OCI-LY1 (cell line): Measurements from ENCODE around the gene BASP1.
"Not testable (repeated sequence)": the region's sequence is repeated elsewhere in the genome, so short reads cannot be mapped to it uniquely, and the experiment has no call there.

Source experiments
- H2AFZ ChIP-seq: fragments of 200-600 bp; sonication (generic), shearing (Covaris generic); 2 replicates; pipeline ENCODE4 v1.6.0; 2014; ENCODE audit warnings: antibody characterized with exemption, mild to moderate bottlenecking, low read length
- H3F3A ChIP-seq: fragments of 200-600 bp; sonication (generic), shearing (Covaris generic); 2 replicates; pipeline ENCODE4 v1.6.0; 2014; ENCODE audit warnings: mild to moderate bottlenecking, antibody characterized with exemption, low read length, moderate library complexity; ENCODE audit not compliant: insufficient read depth
- H3K27ac ChIP-seq: fragments of 200-600 bp; sonication (generic); 2 replicates; pipeline ENCODE4 v1.5.1; 2014; ENCODE audit warnings: low read length, mixed run types, mild to moderate bottlenecking, low read depth; ENCODE audit not compliant: poor library complexity, severe bottlenecking
- H3K27me3 ChIP-seq: fragments of 200-600 bp; sonication (generic); 2 replicates; pipeline ENCODE4 v1.6.0; 2014; ENCODE audit warnings: antibody characterized with exemption, mild to moderate bottlenecking, low read length, moderate library complexity; ENCODE audit not compliant: insufficient read depth
- H3K36me3 ChIP-seq: fragments of 200-600 bp; sonication (generic); 2 replicates; pipeline ENCODE4 v1.6.1; 2014; ENCODE audit warnings: mild to moderate bottlenecking, antibody characterized with exemption, low read length, moderate library complexity, mixed read lengths; ENCODE audit not compliant: insufficient read depth
- H3K4me1 ChIP-seq: fragments of 200-600 bp; sonication (generic); 2 replicates; pipeline ENCODE4 v1.5.1; 2014; ENCODE audit warnings: mild to moderate bottlenecking, low read length, moderate library complexity; ENCODE audit not compliant: insufficient read depth, severe bottlenecking
- H3K4me2 ChIP-seq: fragments of 200-600 bp; sonication (generic), shearing (Covaris generic); 2 replicates; pipeline ENCODE4 v1.6.1; 2014; ENCODE audit warnings: low read length
- H3K4me3 ChIP-seq: fragments of 200-600 bp; sonication (generic); 2 replicates; pipeline ENCODE4 v1.5.1; 2014; ENCODE audit warnings: low read length, low read depth, mild to moderate bottlenecking, mixed read lengths; ENCODE audit not compliant: poor library complexity, severe bottlenecking
- H3K79me2 ChIP-seq: fragments of 200-600 bp; shearing (Covaris generic); 2 replicates; pipeline ENCODE4 v1.6.1; 2016; ENCODE audit warnings: mixed run types, low read length, mixed read lengths; ENCODE audit not compliant: insufficient read depth
- H3K9ac ChIP-seq: fragments of 200-600 bp; sonication (generic), shearing (Covaris generic); 2 replicates; pipeline ENCODE4 v1.6.1; 2014; ENCODE audit warnings: mild to moderate bottlenecking, low read length, mixed read lengths
- H3K9me2 ChIP-seq: fragments of 200-600 bp; sonication (generic), shearing (Covaris generic); 2 replicates; pipeline ENCODE4 v1.6.1; 2014; ENCODE audit warnings: low read depth, mild to moderate bottlenecking, low read length, mixed read lengths
- H3K9me3 ChIP-seq: fragments of 200-600 bp; shearing (Covaris generic); 2 replicates; pipeline ENCODE4 v1.6.1; 2014; ENCODE audit warnings: low read length, mixed read lengths
- H4K20me1 ChIP-seq: fragments of 200-600 bp; sonication (generic), shearing (Covaris generic); 2 replicates; pipeline ENCODE4 v1.6.0; 2016; ENCODE audit warnings: mild to moderate bottlenecking, low read length; ENCODE audit not compliant: insufficient read depth
- CTCF ChIP-seq: fragments of 200-600 bp; sonication (generic), shearing (Covaris generic); IDR thresholded peaks from 2 replicates; pipeline ENCODE4 v1.5.1; 2017; ENCODE audit warnings: mild to moderate bottlenecking, antibody characterized with exemption, low read length, moderate library complexity, mixed read lengths
- EZH2 ChIP-seq: fragments of 200-600 bp; sonication (generic), shearing (Covaris generic); IDR thresholded peaks from 2 replicates; pipeline ENCODE4 v1.8.0; 2017; ENCODE audit warnings: borderline replicate concordance, mixed run types, mild to moderate bottlenecking, antibody characterized with exemption, low read length, moderate library complexity, mixed read lengths

The BASP1 gene

GRCh38 chr5:17190242-17190778, 27.1 kb upstream of the BASP1 start:
- Histone ChIP-seq H3K4me2 (no peak overlapping the region), H3K4me3 (no peak overlapping the region), H3K9ac (no peak overlapping the region), H3K27me3 (no peaks in the 10 kb centered on the region), H3F3A (no peaks in the 10 kb centered on the region), H2AFZ (no peak overlapping the region), H4K20me1 (no peaks in the 10 kb centered on the region), H3K9me2 (no peaks in the 10 kb centered on the region), H3K36me3 (no peaks in the 10 kb centered on the region), H3K79me2 (no peaks in the 10 kb centered on the region), H3K4me1 (no peaks in the 10 kb centered on the region), H3K27ac (no peak overlapping the region), H3K9me3 (no peaks in the 10 kb centered on the region)
- TF ChIP-seq CTCF (peak; percentile 90), EZH2 (no peak)

- Histone ChIP-seq H3K9me3 (no peaks in the 10 kb centered on the region), H3K27ac (no peak overlapping the region), H3F3A (no peaks in the 10 kb centered on the region), H4K20me1 (no peaks in the 10 kb centered on the region), H3K4me1 (no peaks in the 10 kb centered on the region), H3K27me3 (no peaks in the 10 kb centered on the region), H3K4me3 (no peak overlapping the region), H3K9me2 (no peaks in the 10 kb centered on the region), H3K4me2 (no peak overlapping the region), H3K9ac (no peak overlapping the region), H3K36me3 (no peaks in the 10 kb centered on the region), H3K79me2 (no peaks in the 10 kb centered on the region), H2AFZ (no peak overlapping the region)
- TF ChIP-seq CTCF = no peak
- TF ChIP-seq EZH2 = no peak
Observed at GRCh38 chr5:17190799-17191391, 26.5 kb upstream of the BASP1 start.

- not testable (repeated sequence) for H3K9ac ChIP-seq, H3K4me1 ChIP-seq, H3K9me2 ChIP-seq, H3K36me3 ChIP-seq, H4K20me1 ChIP-seq, H2AFZ ChIP-seq, H3K4me2 ChIP-seq, H3K4me3 ChIP-seq, H3K9me3 ChIP-seq, H3K27me3 ChIP-seq, H3K27ac ChIP-seq, H3K79me2 ChIP-seq, H3F3A ChIP-seq
Observed at GRCh38 chr5:17191574-17191973, 25.9 kb upstream of the BASP1 start.

- no peak overlapping the region for H3K9ac ChIP-seq
- no peak for TF ChIP-seq CTCF
- TF ChIP-seq EZH2 = no peak
- H3K9me2 ChIP-seq = no peaks in the 10 kb centered on the region
- no peaks in the 10 kb centered on the region for H4K20me1 ChIP-seq
- H3K4me2 ChIP-seq = no peak overlapping the region
- no peaks in the 10 kb centered on the region for H3K79me2 ChIP-seq
- 0 out of 2 replicates have a peak, but pooled peaks cover under 1% of the 10 kb centered on the region for H3K9me3 ChIP-seq
- H3K27me3 ChIP-seq = no peaks in the 10 kb centered on the region; the same call in 1 of the 2 replicates
- H2AFZ ChIP-seq = no peak overlapping the region
- H3K4me3 ChIP-seq = no peak overlapping the region
- H3K36me3 ChIP-seq = no peaks in the 10 kb centered on the region
- no peak overlapping the region for H3K27ac ChIP-seq
- no peaks in the 10 kb centered on the region for H3F3A ChIP-seq
- no peaks in the 10 kb centered on the region for H3K4me1 ChIP-seq
Observed at GRCh38 chr5:17192191-17192590, 25.2 kb upstream of the BASP1 start.
